K562 (cell line): ENCODE measurements around the gene RNF223. TPM values are rescaled to one million over a fixed set of nuclear protein-coding genes. Genes with fewer than 3 reads are reported as not detected.

Source experiments
- CCNT2 ChIP-seq: IDR thresholded peaks from 2 replicates; pipeline ENCODE4 v1.6.1; 2011; ENCODE audit warnings: borderline replicate concordance, low read depth, mild to moderate bottlenecking, moderate library complexity, mixed read lengths, low read length; ENCODE audit not compliant: insufficient read length; ENCODE audit errors: extremely low read depth
- GTF2E2 ChIP-seq: fragments of 200-800 bp; sonication (Bioruptor generic); IDR thresholded peaks from 2 replicates; pipeline ENCODE4 v1.6.1; 2016; ENCODE audit warnings: missing genetic modification characterization, missing compliant biosample characterization
- HDAC8 ChIP-seq: fragments of 450-650 bp; IDR thresholded peaks from 2 replicates; pipeline ENCODE4 v1.6.1; 2016; ENCODE audit warnings: mild to moderate bottlenecking, missing genetic modification characterization, moderate library complexity, missing compliant biosample characterization
- HIVEP1 ChIP-seq: fragments of 250-450 bp; sonication (Bioruptor Pico); IDR thresholded peaks from 2 replicates; pipeline ENCODE4 v1.4.0; 2020; ENCODE audit warnings: mild to moderate bottlenecking
- HNRNPL ChIP-seq: fragments of 200-400 bp; formaldehyde crosslinking; IDR thresholded peaks from 2 replicates; pipeline ENCODE4 v1.6.1; 2017; ENCODE audit warnings: low read depth, mild to moderate bottlenecking, low read length
- HSF4 ChIP-seq: fragments of 250-450 bp; sonication (Bioruptor Pico); IDR thresholded peaks from 2 replicates; pipeline ENCODE4 v2.1.2; 2022; ENCODE audit warnings: mild to moderate bottlenecking, moderate library complexity, borderline replicate concordance
- MBD2 ChIP-seq: sonication (generic); IDR thresholded peaks from 2 replicates; pipeline ENCODE4 v1.6.1; 2016; ENCODE audit warnings: low read depth, borderline replicate concordance
- PHTF2 ChIP-seq: fragments of 250-450 bp; sonication (Bioruptor Pico); IDR thresholded peaks from 2 replicates; pipeline ENCODE4 v1.5.0; 2021; ENCODE audit warnings: mild to moderate bottlenecking
- RB1 ChIP-seq: fragments of 450-650 bp; IDR thresholded peaks from 2 replicates; pipeline ENCODE4 v1.6.1; 2017; ENCODE audit warnings: low read depth, mild to moderate bottlenecking
- TAL1 ChIP-seq: fragments of 450-650 bp; IDR thresholded peaks from 2 replicates; pipeline ENCODE4 v1.6.1; 2016; ENCODE audit warnings: mild to moderate bottlenecking
- ZNF282 ChIP-seq: sonication (generic); formaldehyde crosslinking; IDR thresholded peaks from 2 replicates; pipeline ENCODE4 v1.8.1; 2023; ENCODE audit warnings: missing genetic modification reagents
- ZNF561 ChIP-seq: fragments of 450-650 bp; formaldehyde crosslinking; conservative IDR thresholded peaks from 2 replicates; pipeline ENCODE4 v1.4.0; 2020; ENCODE audit warnings: mild to moderate bottlenecking, moderate library complexity
- ZNF79 ChIP-seq: fragments of 250-450 bp; sonication (Bioruptor Pico); IDR thresholded peaks from 2 replicates; pipeline ENCODE4 v1.4.0; 2020; ENCODE audit warnings: low read depth, mild to moderate bottlenecking, moderate library complexity
- polyA plus RNA-seq, 8 experiments: library from polyadenylated mRNA; depleted of rRNA in 4 of 8; stranded (reverse) in 5 of 8; unstranded in 3 of 8; fragments of >200 nt; fragmentation: Nextera tagmentation in 2 of 8; fragmentation: Illumina TruSeq in 1 of 8; extraction: Ambion mirVana in 2 of 8; extraction: Trizol in 1 of 8; gene quantifications; 2 replicates each; pipeline versions ENCODE4 v1.2.1 to v1.2.3, GENCODE V29; 2011 to 2014; ENCODE audit warnings: inconsistent platforms in 1 of 8, missing spikeins in 1 of 8
- total RNA-seq, 7 experiments: library from RNA; depleted of rRNA in 6 of 7; stranded (reverse); fragments of >200 nt in 6 of 7; fragmentation: Illumina TruSeq in 2 of 7; extraction: Trizol in 2 of 7; gene quantifications; 2 replicates each; pipeline versions ENCODE4 v1.2.1 to v1.2.3, GENCODE V29; 2011 to 2021; ENCODE audit warnings: low replicate concordance in 1 of 7
- TF ChIP-seq, protein P1 (sequence below): conservative IDR thresholded peaks from 2 replicates; pipeline ENCODE4 v1.6.1; 2011; ENCODE audit warnings: low read depth, mild to moderate bottlenecking, low read length; ENCODE audit not compliant: control insufficient read depth
- TF ChIP-seq, protein P2 (sequence below): sonication (generic); formaldehyde crosslinking; IDR thresholded peaks from 2 replicates; pipeline ENCODE4 v1.8.0; 2022; ENCODE audit warnings: mild to moderate bottlenecking, missing genetic modification reagents
- TF ChIP-seq, protein P3 (sequence below), 2 experiments: fragments of 450-650 bp; IDR thresholded peaks; 2 replicates each; pipeline ENCODE4 v1.6.1; 2018; ENCODE audit warnings: mild to moderate bottlenecking in 2 of 2, low read depth in 1 of 2; ENCODE audit not compliant: partially characterized antibody in 2 of 2

Gene RNF223
- total and polyA plus RNA-seq, 9 of the 15 experiments (the other 6 are each of a cell fraction or from before 2014, with no cell fraction given), result 0.04 to 0.32 TPM; not detected in 7

DNA sequence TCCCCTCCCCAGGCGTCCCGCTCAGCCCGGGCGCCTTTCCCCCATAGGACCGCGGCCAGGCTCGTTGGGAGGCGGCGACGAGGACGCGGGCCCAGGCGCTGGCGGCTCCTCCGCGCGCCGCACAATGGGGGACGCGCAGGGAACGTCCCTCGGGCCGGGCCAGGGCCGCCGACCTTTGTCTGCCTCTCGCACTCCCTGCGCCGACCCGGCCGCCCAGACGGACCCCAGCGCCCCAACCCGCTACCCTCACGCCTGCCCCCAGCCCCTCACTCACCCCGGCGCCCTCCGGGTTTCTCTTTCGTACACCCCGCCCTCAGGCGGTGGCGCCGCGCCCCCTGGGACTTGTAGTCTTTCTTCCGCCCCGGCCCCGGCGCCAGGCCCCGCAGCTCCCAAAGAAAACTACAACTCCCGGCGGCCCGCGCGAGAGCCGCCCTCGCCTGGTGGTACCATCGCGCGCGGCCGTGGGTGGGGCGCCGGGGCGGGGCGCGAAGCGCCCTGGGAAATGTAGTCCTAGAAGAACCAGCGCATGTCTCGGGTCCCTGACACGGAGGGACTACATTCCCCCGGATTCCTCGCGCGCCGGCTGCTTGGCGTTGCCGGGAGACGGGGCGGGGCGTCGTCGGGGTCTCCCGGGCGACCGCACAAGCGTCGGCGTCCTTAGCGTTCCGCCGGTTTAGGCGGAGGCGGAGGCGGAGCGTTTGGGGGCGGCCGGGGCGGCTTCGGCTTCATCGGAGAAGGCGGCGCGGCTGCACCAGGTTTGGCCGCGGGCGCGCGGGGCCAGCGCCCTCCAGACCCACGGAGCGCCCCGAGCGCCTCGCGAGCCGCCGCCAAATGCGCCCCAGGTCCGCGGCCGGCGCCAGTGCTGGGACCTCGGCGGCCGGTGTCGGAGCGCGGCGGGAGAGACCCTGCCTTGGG lies 41.9 kb upstream of the RNF223 start, which contains the start of gene C1orf159 (continued):
- TF ChIP-seq TAL1 (no peak), HSF4 (no peak), ZNF561 (peak; percentile 77), CCNT2 (peak; percentile 74), ZNF282 (CRISPR knock-in tag) (0 out of 2 replicates have a peak, but pooled peaks have one; percentile 35), MBD2 (peak; percentile 84), GTF2E2 (tag) (no peak), HNRNPL (no peak), RB1 (peak; percentile 61), HDAC8 (tag) (0 out of 2 replicates have a peak, but pooled peaks have one; percentile 13), PHTF2 (CRISPR knock-in tag) (no peak), HIVEP1 (CRISPR knock-in tag) (peak; percentile 27; the same call in 1 of the 2 replicates), ZNF79 (0 out of 2 replicates have a peak, but pooled peaks have one; percentile 19)
- TF ChIP-seq, protein P1, sequence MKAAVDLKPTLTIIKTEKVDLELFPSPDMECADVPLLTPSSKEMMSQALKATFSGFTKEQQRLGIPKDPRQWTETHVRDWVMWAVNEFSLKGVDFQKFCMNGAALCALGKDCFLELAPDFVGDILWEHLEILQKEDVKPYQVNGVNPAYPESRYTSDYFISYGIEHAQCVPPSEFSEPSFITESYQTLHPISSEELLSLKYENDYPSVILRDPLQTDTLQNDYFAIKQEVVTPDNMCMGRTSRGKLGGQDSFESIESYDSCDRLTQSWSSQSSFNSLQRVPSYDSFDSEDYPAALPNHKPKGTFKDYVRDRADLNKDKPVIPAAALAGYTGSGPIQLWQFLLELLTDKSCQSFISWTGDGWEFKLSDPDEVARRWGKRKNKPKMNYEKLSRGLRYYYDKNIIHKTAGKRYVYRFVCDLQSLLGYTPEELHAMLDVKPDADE, result peak; percentile 99; the same call in 1 of the 2 replicates
- TF ChIP-seq, protein P2, sequence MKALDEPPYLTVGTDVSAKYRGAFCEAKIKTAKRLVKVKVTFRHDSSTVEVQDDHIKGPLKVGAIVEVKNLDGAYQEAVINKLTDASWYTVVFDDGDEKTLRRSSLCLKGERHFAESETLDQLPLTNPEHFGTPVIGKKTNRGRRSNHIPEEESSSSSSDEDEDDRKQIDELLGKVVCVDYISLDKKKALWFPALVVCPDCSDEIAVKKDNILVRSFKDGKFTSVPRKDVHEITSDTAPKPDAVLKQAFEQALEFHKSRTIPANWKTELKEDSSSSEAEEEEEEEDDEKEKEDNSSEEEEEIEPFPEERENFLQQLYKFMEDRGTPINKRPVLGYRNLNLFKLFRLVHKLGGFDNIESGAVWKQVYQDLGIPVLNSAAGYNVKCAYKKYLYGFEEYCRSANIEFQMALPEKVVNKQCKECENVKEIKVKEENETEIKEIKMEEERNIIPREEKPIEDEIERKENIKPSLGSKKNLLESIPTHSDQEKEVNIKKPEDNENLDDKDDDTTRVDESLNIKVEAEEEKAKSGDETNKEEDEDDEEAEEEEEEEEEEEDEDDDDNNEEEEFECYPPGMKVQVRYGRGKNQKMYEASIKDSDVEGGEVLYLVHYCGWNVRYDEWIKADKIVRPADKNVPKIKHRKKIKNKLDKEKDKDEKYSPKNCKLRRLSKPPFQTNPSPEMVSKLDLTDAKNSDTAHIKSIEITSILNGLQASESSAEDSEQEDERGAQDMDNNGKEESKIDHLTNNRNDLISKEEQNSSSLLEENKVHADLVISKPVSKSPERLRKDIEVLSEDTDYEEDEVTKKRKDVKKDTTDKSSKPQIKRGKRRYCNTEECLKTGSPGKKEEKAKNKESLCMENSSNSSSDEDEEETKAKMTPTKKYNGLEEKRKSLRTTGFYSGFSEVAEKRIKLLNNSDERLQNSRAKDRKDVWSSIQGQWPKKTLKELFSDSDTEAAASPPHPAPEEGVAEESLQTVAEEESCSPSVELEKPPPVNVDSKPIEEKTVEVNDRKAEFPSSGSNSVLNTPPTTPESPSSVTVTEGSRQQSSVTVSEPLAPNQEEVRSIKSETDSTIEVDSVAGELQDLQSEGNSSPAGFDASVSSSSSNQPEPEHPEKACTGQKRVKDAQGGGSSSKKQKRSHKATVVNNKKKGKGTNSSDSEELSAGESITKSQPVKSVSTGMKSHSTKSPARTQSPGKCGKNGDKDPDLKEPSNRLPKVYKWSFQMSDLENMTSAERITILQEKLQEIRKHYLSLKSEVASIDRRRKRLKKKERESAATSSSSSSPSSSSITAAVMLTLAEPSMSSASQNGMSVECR, result peak; percentile 99
- TF ChIP-seq, protein P3, sequence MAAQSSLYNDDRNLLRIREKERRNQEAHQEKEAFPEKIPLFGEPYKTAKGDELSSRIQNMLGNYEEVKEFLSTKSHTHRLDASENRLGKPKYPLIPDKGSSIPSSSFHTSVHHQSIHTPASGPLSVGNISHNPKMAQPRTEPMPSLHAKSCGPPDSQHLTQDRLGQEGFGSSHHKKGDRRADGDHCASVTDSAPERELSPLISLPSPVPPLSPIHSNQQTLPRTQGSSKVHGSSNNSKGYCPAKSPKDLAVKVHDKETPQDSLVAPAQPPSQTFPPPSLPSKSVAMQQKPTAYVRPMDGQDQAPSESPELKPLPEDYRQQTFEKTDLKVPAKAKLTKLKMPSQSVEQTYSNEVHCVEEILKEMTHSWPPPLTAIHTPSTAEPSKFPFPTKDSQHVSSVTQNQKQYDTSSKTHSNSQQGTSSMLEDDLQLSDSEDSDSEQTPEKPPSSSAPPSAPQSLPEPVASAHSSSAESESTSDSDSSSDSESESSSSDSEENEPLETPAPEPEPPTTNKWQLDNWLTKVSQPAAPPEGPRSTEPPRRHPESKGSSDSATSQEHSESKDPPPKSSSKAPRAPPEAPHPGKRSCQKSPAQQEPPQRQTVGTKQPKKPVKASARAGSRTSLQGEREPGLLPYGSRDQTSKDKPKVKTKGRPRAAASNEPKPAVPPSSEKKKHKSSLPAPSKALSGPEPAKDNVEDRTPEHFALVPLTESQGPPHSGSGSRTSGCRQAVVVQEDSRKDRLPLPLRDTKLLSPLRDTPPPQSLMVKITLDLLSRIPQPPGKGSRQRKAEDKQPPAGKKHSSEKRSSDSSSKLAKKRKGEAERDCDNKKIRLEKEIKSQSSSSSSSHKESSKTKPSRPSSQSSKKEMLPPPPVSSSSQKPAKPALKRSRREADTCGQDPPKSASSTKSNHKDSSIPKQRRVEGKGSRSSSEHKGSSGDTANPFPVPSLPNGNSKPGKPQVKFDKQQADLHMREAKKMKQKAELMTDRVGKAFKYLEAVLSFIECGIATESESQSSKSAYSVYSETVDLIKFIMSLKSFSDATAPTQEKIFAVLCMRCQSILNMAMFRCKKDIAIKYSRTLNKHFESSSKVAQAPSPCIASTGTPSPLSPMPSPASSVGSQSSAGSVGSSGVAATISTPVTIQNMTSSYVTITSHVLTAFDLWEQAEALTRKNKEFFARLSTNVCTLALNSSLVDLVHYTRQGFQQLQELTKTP (IDR thresholded peaks at IDR 0.05; ENCODE audit: low read depth in 1 of 2, partially characterized antibody in 2 of 2), result peak in 1 of 2 experiments; percentile 98
